Stimulated activated CD8-positive, alpha-beta memory T cell treated with anti-CD3 and anti-CD28 coated beads, Interleukin-4, amount 100 ng/mL, for 24 hours (primary cell): ENCODE results near the gene IRS2.

Source experiments
- DNase-seq: peaks from one replicate; pipeline ENCODE4 v3.0.0-alpha.2; 2020; ENCODE audit warnings: low read depth

IRS2 gene

DNA sequence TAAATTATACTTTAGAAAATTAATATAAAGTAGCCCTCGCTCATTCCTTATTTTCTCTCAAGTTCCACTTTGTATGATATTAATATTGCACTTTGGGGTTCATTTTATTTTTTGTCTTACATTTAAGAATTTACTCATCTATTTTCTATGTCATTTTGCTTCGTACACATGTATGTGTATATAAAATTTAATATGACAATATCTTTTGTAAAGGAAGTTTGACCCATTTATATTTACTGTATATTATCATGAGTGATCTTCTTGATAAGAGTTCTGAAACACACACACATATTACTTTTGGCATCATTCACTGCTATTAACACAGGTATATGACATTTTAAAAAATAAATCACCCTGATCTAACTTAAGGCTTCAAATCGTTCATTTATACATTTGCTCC, 83.1 kb downstream of the IRS2 start:
- DNase-seq: no peak
